Fibroblast of villous mesenchyme (primary cell): ENCODE measurements around the gene A3GALT2. TPM values are rescaled to one million over a fixed set of nuclear protein-coding genes. Genes with fewer than 3 reads are reported as not detected.

Source experiments
- DNase-seq: peaks from one replicate; pipeline ENCODE4 v3.0.0-alpha.2; 2010; ENCODE audit warnings: low read depth
- H3K4me3 ChIP-seq: 2 replicates; pipeline ENCODE4 v1.5.1; 2011; ENCODE audit warnings: low read depth, mild to moderate bottlenecking, low read length
- total RNA-seq: library from RNA; depleted of rRNA; stranded (reverse); fragments of >200 nt; gene quantifications from 2 replicates; pipeline ENCODE4 v1.2.3, GENCODE V29; 2012
- TF ChIP-seq, protein P1 (sequence below): IDR thresholded peaks from 2 replicates; pipeline ENCODE4 v1.5.1; 2012; ENCODE audit warnings: low read depth, mild to moderate bottlenecking, low read length; ENCODE audit not compliant: insufficient read depth

A3GALT2 gene
- total RNA-seq, 1 donor: not detected

DNA sequence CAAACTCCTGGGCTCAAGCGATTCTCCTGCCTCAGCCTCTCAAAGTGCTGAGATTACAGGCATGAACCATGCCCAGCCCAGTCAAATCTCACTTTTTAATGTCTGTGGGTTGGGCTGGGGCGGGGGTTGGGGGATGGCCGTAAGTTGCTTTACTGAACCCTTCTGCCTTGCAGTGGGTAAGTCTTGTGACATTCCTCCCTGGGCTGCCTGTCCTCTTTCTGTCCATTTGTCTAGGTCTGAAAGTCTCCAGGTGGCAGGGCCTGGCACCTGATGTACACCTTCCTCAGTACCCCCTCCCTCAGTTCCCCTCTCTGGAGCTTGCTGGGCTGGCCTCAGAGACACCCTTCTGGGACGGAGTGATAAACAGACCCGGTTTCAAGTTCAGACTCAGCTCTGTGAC lies 51.3 kb downstream of the A3GALT2 start:
- DNase-seq: no peak
- no peak overlapping the region for H3K4me3 ChIP-seq
- TF ChIP-seq, protein P1, sequence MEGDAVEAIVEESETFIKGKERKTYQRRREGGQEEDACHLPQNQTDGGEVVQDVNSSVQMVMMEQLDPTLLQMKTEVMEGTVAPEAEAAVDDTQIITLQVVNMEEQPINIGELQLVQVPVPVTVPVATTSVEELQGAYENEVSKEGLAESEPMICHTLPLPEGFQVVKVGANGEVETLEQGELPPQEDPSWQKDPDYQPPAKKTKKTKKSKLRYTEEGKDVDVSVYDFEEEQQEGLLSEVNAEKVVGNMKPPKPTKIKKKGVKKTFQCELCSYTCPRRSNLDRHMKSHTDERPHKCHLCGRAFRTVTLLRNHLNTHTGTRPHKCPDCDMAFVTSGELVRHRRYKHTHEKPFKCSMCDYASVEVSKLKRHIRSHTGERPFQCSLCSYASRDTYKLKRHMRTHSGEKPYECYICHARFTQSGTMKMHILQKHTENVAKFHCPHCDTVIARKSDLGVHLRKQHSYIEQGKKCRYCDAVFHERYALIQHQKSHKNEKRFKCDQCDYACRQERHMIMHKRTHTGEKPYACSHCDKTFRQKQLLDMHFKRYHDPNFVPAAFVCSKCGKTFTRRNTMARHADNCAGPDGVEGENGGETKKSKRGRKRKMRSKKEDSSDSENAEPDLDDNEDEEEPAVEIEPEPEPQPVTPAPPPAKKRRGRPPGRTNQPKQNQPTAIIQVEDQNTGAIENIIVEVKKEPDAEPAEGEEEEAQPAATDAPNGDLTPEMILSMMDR: no peak

DNA sequence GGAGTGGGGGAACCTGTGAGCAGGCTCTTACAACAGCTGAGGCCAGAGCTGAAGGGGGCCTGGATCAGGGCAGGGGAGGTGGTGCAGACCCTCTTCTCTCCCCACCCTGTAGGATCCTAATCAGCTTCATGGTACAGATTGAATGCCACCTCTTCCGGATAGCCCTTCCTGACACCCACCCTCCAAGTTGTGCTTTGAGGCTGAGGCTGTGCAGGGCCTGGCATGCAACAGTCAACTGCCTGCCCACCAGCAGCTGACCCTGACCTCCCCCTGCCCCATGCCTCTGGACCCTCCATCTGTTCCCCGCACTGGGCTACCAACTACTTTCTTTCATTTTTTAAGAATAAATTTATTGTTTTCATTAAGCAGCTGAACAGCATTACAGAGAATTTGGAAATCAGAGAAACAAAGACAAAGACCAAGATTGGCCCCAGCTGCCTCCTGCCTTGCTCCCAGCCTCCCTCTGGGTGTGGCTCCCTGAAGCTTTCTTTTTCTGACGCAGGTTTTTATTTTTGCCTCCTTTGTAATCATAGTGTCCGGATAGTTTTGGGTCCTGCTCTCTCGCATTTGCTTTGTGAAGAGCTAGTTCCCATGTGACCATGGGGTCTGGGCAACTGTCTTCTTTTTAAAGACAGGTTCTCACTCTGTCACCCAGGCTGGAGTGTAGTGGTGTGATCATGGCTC lies 51.8 kb downstream of the A3GALT2 start:
- DNase-seq: peak; percentile 33
- no peak overlapping the region for H3K4me3 ChIP-seq
- TF ChIP-seq, protein P1: no peak

DNA sequence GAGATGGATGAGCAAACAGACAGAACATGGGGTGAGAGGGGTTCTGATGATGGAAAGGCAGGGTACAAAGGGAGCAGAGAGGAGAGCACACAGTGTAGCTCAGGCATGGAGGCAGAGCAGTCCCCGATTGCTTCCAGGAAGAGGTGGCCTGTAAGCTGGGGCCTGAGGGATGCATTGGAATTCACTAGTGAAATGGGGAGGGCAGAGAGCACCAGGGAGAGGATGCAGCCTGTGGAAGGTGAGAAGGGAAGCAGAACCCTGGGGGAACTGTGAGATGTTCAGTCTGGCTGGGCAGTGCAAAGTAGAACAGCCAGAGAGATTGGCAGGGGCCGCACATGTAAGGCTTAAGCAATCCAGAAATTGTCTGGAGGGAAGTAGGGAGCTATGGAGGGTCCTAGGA lies 52.4 kb downstream of the A3GALT2 start:
- TF ChIP-seq, protein P1: no peak
- no peak for DNase-seq
- H3K4me3 ChIP-seq: no peak overlapping the region

DNA sequence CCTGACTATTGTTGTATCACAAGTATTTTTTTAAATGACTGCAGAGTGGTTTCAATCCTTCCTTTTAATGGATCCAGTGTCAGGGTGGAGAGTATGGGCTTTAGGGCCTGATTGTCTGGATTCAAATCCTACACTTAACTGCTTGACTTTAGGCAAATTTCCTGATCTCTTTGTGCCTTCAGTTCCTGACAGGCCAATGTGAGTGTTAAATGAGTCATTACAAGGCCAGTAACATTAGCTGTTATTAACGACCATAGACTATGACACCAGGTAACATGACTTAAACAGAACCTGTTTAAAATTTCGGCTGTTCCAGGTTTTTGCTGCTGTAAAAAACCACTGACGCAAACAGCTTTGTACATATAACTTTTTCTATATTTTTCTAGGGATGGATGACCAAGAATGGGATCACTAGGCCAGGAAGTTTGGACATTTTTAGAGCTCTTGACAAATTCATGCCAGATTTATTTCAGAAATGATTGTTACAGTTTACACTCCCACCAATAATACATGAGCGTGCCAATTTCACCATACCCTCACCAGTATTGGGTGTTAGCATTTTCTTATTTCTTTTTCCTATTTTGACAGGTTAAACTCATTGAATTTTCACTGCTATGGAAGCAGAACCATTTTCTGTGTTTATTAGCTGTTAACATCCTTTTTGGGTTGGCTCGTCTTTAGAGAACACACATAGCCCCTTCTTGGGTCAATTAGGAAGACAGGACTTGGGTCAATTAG lies 53.3 kb downstream of the A3GALT2 start:
- DNase-seq: no peak
- TF ChIP-seq, protein P1: no peak
- H3K4me3 ChIP-seq: no peak overlapping the region

DNA sequence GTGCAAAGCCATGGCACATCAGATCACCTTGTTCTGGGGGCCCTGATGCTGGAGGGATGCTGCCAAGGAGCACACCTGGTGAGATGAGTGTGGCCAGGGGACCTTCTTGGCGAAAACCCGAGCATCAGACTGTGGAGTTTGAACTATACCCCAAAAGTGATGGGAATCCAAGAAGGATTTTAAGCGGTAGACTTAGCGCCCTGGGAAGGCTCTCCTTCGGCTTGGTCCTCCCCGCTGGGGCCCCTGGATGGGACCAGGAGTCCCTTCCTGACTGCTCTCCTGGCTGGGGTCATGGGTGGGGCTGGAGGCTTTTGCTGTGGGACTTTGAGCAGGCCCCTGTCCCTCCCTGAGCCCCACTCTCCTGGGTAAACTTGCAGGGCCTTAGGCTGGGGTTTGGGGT lies 54.1 kb downstream of the A3GALT2 start:
- no peak for DNase-seq
- TF ChIP-seq, protein P1: no peak
- no peak overlapping the region for H3K4me3 ChIP-seq

DNA sequence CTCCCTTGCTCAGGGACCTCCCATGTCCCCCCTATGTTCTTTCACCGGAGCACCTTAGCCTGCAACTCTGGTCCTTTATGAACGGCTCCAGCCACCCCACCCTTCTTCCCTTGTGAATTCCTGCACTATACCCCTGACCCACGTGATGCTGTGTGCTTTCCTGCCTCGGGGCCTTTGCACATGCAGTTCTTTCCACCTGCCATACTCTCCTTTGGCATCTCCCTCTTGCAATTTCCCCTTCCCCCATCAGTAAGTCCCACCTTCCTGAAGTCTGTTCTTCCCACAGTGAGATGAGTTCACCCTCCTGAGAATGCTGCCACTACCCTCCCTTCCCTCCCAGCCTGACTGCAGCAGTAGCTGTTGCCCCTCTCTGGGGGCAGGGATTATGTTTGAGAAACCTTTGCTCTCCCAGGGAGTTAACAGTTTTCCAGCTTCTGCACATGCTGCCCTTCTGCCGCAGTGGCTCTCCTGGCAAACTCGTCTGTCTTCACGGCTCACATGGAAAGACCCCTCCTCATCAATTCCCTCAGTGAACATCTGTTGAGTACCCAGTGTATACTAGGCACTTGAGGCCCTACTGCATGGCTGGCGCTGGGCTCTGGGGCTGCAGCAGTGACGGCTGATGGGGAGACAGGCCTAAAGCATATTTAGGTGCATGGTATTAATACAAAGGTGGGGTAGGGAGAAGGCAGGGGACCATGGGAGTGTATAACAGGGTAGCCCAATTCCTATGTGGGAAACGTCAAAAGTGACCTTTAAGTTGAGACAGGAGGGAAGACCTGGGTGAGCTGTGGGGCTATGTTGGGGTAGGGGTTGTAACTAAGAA lies 54.9 kb downstream of the A3GALT2 start:
- DNase-seq: no peak
- TF ChIP-seq, protein P1: no peak
- H3K4me3 ChIP-seq: no peak overlapping the region
